HG03066 (cell line): ENCODE data around the gene GABRG3.
"Not testable (repeated sequence)": the region's sequence is repeated elsewhere in the genome, so short reads cannot be mapped to it uniquely, and the experiment has no call there.

Source experiments
- ATAC-seq: cut with Tn5 transposase; IDR thresholded peaks from one replicate; pipeline ENCODE4 v1.9.1; 2021; ENCODE audit warnings: low read depth; ENCODE audit not compliant: unreplicated experiment

The GABRG3 gene

GRCh38 chr15:27170851-27171250 is 199.9 kb downstream of the GABRG3 start:
- no peak for ATAC-seq

GRCh38 chr15:27172821-27173220 is 201.8 kb downstream of the GABRG3 start:
- no peak for ATAC-seq

GRCh38 chr15:27175472-27176153 is 204.6 kb downstream of the GABRG3 start:
- no peak for ATAC-seq

- no peak for ATAC-seq
Measured at GRCh38 chr15:27176785-27177406, 205.9 kb downstream of the GABRG3 start.

- no peak for ATAC-seq
Measured at GRCh38 chr15:27179789-27180188, 208.8 kb downstream of the GABRG3 start.

- ATAC-seq = no peak
Measured at GRCh38 chr15:27182561-27183110, 211.7 kb downstream of the GABRG3 start.

- ATAC-seq = no peak
Measured at GRCh38 chr15:27183201-27183600, 212.2 kb downstream of the GABRG3 start.

GRCh38 chr15:27191515-27191914 is 220.5 kb downstream of the GABRG3 start:
- ATAC-seq = not testable (repeated sequence)

GRCh38 chr15:27196691-27197090 is 225.7 kb downstream of the GABRG3 start:
- no peak for ATAC-seq

- ATAC-seq = no peak
Measured at GRCh38 chr15:27201425-27201824, 230.4 kb downstream of the GABRG3 start.

GRCh38 chr15:27210176-27210575 is 239.2 kb downstream of the GABRG3 start:
- ATAC-seq = no peak

- ATAC-seq = no peak
Measured at GRCh38 chr15:27214032-27214431, 243.1 kb downstream of the GABRG3 start.

- no peak for ATAC-seq
Measured at GRCh38 chr15:27214961-27215360, 244.0 kb downstream of the GABRG3 start.

GRCh38 chr15:27218426-27218825 is 247.4 kb downstream of the GABRG3 start:
- ATAC-seq = no peak

GRCh38 chr15:27219636-27220035 is 248.7 kb downstream of the GABRG3 start:
- ATAC-seq = no peak

- no peak for ATAC-seq
Measured at GRCh38 chr15:27220199-27220598, 249.2 kb downstream of the GABRG3 start.

GRCh38 chr15:27222479-27222878 is 251.5 kb downstream of the GABRG3 start:
- no peak for ATAC-seq

GRCh38 chr15:27223179-27223578 is 252.2 kb downstream of the GABRG3 start:
- no peak for ATAC-seq

GRCh38 chr15:27231811-27232210 is 260.8 kb downstream of the GABRG3 start:
- no peak for ATAC-seq

GRCh38 chr15:27232876-27233275 is 261.9 kb downstream of the GABRG3 start:
- no peak for ATAC-seq

- no peak for ATAC-seq
Measured at GRCh38 chr15:27234593-27234992, 263.6 kb downstream of the GABRG3 start.

- no peak for ATAC-seq
Measured at GRCh38 chr15:27235161-27235560, 264.2 kb downstream of the GABRG3 start.
